DMS53 (cell line): Measurements from ENCODE around the gene ERP29.
"Not testable (repeated sequence)": the region's sequence is repeated elsewhere in the genome, so short reads cannot be mapped to it uniquely, and the experiment has no call there.

ENCODE experiments used
- DNase-seq: peaks from one replicate; lab custom pipeline; 2025; lab: John Stamatoyannopoulos, UW

Gene ERP29

GRCh38 chr12:112035219-112035785, 22.1 kb downstream of the ERP29 start:
- DNase-seq = no peak

GRCh38 chr12:112036614-112037013, 23.4 kb downstream of the ERP29 start:
- not testable (repeated sequence) for DNase-seq

GRCh38 chr12:112046003-112046402, 32.8 kb downstream of the ERP29 start:
- DNase-seq = no peak

GRCh38 chr12:112049351-112049750, 36.1 kb downstream of the ERP29 start:
- DNase-seq = no peak

GRCh38 chr12:112061137-112061536, 47.9 kb downstream of the ERP29 start:
- DNase-seq = no peak

GRCh38 chr12:112063273-112063672, 50.0 kb downstream of the ERP29 start:
- no peak for DNase-seq

- DNase-seq = no peak
Measured at GRCh38 chr12:112066566-112066965, 53.3 kb downstream of the ERP29 start.
